KOPT-K1 (cell line): Measurements from ENCODE around the gene CCDC78.
"Not testable (repeated sequence)": the region's sequence is repeated elsewhere in the genome, so short reads cannot be mapped to it uniquely, and the experiment has no call there.

ENCODE experiments used
- H3K27ac ChIP-seq: fragments of 200-600 bp; sonication (generic); 2 replicates; pipeline ENCODE4 v1.5.1; 2016; ENCODE audit warnings: antibody characterized with exemption, mild to moderate bottlenecking, low read depth, low read length; ENCODE audit not compliant: poor library complexity, severe bottlenecking
- H3K36me3 ChIP-seq: fragments of 200-600 bp; sonication (generic); 2 replicates; pipeline ENCODE4 v1.5.1; 2017; ENCODE audit warnings: antibody characterized with exemption, mild to moderate bottlenecking, low read length, moderate library complexity; ENCODE audit not compliant: insufficient read depth
- H3K9me3 ChIP-seq: fragments of 200-600 bp; sonication (generic); 2 replicates; pipeline ENCODE4 v1.5.1; 2017; ENCODE audit warnings: antibody characterized with exemption, low read length, mild to moderate bottlenecking; ENCODE audit not compliant: insufficient read depth, poor library complexity, severe bottlenecking

The CCDC78 gene

GRCh38 chr16:749010-749409 lies 22.8 kb upstream of the CCDC78 start:
- H3K9me3 ChIP-seq, result no peaks in the 10 kb centered on the region
- H3K27ac ChIP-seq, result no peak overlapping the region
- no peaks in the 10 kb centered on the region for H3K36me3 ChIP-seq

GRCh38 chr16:747978-748746 lies 21.9 kb upstream of the CCDC78 start:
- H3K27ac ChIP-seq, result no peak overlapping the region
- H3K36me3 ChIP-seq, result no peaks in the 10 kb centered on the region
- no peaks in the 10 kb centered on the region for H3K9me3 ChIP-seq

GRCh38 chr16:746637-747036 lies 20.4 kb upstream of the CCDC78 start:
- H3K9me3 ChIP-seq, result no peaks in the 10 kb centered on the region
- H3K36me3 ChIP-seq, result no peaks in the 10 kb centered on the region
- no peak overlapping the region for H3K27ac ChIP-seq

- Histone ChIP-seq H3K27ac (no peak overlapping the region), H3K36me3 (no peaks in the 10 kb centered on the region), H3K9me3 (no peaks in the 10 kb centered on the region)
Observed at GRCh38 chr16:745739-746138, 19.5 kb upstream of the CCDC78 start.

- no peaks in the 10 kb centered on the region for H3K9me3 ChIP-seq
- H3K36me3 ChIP-seq, result no peaks in the 10 kb centered on the region
- H3K27ac ChIP-seq, result no peak overlapping the region
Observed at GRCh38 chr16:743794-744500, 17.7 kb upstream of the CCDC78 start.

- H3K27ac ChIP-seq, H3K9me3 ChIP-seq, H3K36me3 ChIP-seq: not testable (repeated sequence)
Observed at GRCh38 chr16:742894-743293, 16.7 kb upstream of the CCDC78 start.

GRCh38 chr16:741986-742629 lies 15.9 kb upstream of the CCDC78 start:
- peaks cover 9% of the 10 kb centered on the region for H3K36me3 ChIP-seq
- no peak overlapping the region for H3K27ac ChIP-seq
- no peaks in the 10 kb centered on the region for H3K9me3 ChIP-seq

- H3K36me3 ChIP-seq, result peaks cover 21% of the 10 kb centered on the region
- peak within 1 kb of the TSS; percentile 70 for H3K27ac ChIP-seq
- no peaks in the 10 kb centered on the region for H3K9me3 ChIP-seq
Observed at GRCh38 chr16:740764-741505, 14.7 kb upstream of the CCDC78 start, which contains the start of gene CIAO3. CIAO3 (minus strand) TSS chr16:740997; CDS start chr16:740985, 12 bp downstream.

GRCh38 chr16:740459-740763 lies 14.2 kb upstream of the CCDC78 start:
- no peaks in the 10 kb centered on the region for H3K9me3 ChIP-seq
- H3K36me3 ChIP-seq, result peaks cover 26% of the 10 kb centered on the region
- H3K27ac ChIP-seq, result peak overlapping the region; percentile 70

GRCh38 chr16:739560-740458 lies 13.6 kb upstream of the CCDC78 start:
- H3K9me3 ChIP-seq, result no peaks in the 10 kb centered on the region
- peak overlapping the region; percentile 70 for H3K27ac ChIP-seq

GRCh38 chr16:736936-737481 lies 10.8 kb upstream of the CCDC78 start:
- Histone ChIP-seq H3K9me3 (no peaks in the 10 kb centered on the region), H3K36me3 (peaks cover 56% of the 10 kb centered on the region), H3K27ac (no peak overlapping the region)

More at GRCh38 chr16:739560-740458, 13.6 kb upstream of the CCDC78 start:
- peaks cover 31% of the 10 kb centered on the region for H3K36me3 ChIP-seq

- peaks cover 56% of the 10 kb centered on the region for H3K36me3 ChIP-seq
- H3K27ac ChIP-seq, result no peak overlapping the region
- no peaks in the 10 kb centered on the region for H3K9me3 ChIP-seq
Observed at GRCh38 chr16:735982-736453, 9.8 kb upstream of the CCDC78 start.

GRCh38 chr16:734981-735881 lies 9.0 kb upstream of the CCDC78 start:
- no peaks in the 10 kb centered on the region for H3K9me3 ChIP-seq
- no peak overlapping the region for H3K27ac ChIP-seq
- peaks cover 56% of the 10 kb centered on the region for H3K36me3 ChIP-seq
